Measurements from ENCODE around the gene LIMK2.
"Not testable (repeated sequence)": the region's sequence is repeated elsewhere in the genome, so short reads cannot be mapped to it uniquely, and the experiment has no call there.

Gene LIMK2

GRCh38 chr22:31178859-31179258 lies 33.2 kb upstream of the LIMK2 start:
- in situ Hi-C loops (cut with HindIII; ENCODE audit: low sequenced_read_pairs) = no loop called here

GRCh38 chr22:31179345-31179744 lies 32.8 kb upstream of the LIMK2 start:
- no peak for TF ChIP-seq CTCF (IDR thresholded peaks at IDR 0.05; ENCODE audit: low read depth, low read length)
- no peak overlapping the region for H3K4me3 ChIP-seq (ENCODE audit: low read depth, low read length)
- DNase-seq (ENCODE audit: low read depth, low spot score) = peak; percentile 19
- in situ Hi-C loops (cut with HindIII; ENCODE audit: low sequenced_read_pairs) = no loop called here

More at GRCh38 chr22:31178859-31179258, 33.2 kb upstream of the LIMK2 start:
- DNase-seq (ENCODE audit: low read depth, low spot score) = no peak
- no peak overlapping the region for H3K4me3 ChIP-seq (ENCODE audit: low read depth, low read length)
- TF ChIP-seq CTCF (IDR thresholded peaks at IDR 0.05; ENCODE audit: low read depth, low read length) = no peak

- in situ Hi-C loops (cut with HindIII; ENCODE audit: low sequenced_read_pairs) = no loop called here
- no peak for DNase-seq (ENCODE audit: low read depth, low spot score)
- no peak for TF ChIP-seq CTCF (IDR thresholded peaks at IDR 0.05; ENCODE audit: low read depth, low read length)
- H3K4me3 ChIP-seq (ENCODE audit: low read depth, low read length) = no peak overlapping the region
These were observed 28.1 kb upstream of the LIMK2 start for GRCh38 chr22:31184015-31184414.

GRCh38 chr22:31185056-31185455 lies 27.0 kb upstream of the LIMK2 start:
- TF ChIP-seq CTCF (IDR thresholded peaks at IDR 0.05; ENCODE audit: low read depth, low read length) = no peak
- DNase-seq (ENCODE audit: low read depth, low spot score) = peak; percentile 7
- in situ Hi-C loops (cut with HindIII; ENCODE audit: low sequenced_read_pairs) = no loop called here
- no peak overlapping the region for H3K4me3 ChIP-seq (ENCODE audit: low read depth, low read length)

- in situ Hi-C loops (cut with HindIII; ENCODE audit: low sequenced_read_pairs) = no loop called here
- H3K4me3 ChIP-seq (ENCODE audit: low read depth, low read length) = no peak overlapping the region
- DNase-seq (ENCODE audit: low read depth, low spot score) = no peak
- no peak for TF ChIP-seq CTCF (IDR thresholded peaks at IDR 0.05; ENCODE audit: low read depth, low read length)
These were observed 24.5 kb upstream of the LIMK2 start for GRCh38 chr22:31187627-31188026.

GRCh38 chr22:31192513-31192912 lies 19.6 kb upstream of the LIMK2 start:
- no peak overlapping the region for H3K4me3 ChIP-seq (ENCODE audit: low read depth, low read length)
- DNase-seq (ENCODE audit: low read depth, low spot score) = peak; percentile 13
- no peak for TF ChIP-seq CTCF (IDR thresholded peaks at IDR 0.05; ENCODE audit: low read depth, low read length)
- in situ Hi-C loops (cut with HindIII; ENCODE audit: low sequenced_read_pairs) = no loop called here

- DNase-seq (ENCODE audit: low read depth, low spot score) = no peak
- no peak for TF ChIP-seq CTCF (IDR thresholded peaks at IDR 0.05; ENCODE audit: low read depth, low read length)
- H3K4me3 ChIP-seq (ENCODE audit: low read depth, low read length) = no peak overlapping the region
- in situ Hi-C loops (cut with HindIII; ENCODE audit: low sequenced_read_pairs) = no loop called here
These were observed 19.0 kb upstream of the LIMK2 start for GRCh38 chr22:31193092-31193491.

GRCh38 chr22:31194681-31195080 lies 17.4 kb upstream of the LIMK2 start:
- H3K4me3 ChIP-seq (ENCODE audit: low read depth, low read length); DNase-seq (ENCODE audit: low read depth, low spot score); in situ Hi-C loops (cut with HindIII; ENCODE audit: low sequenced_read_pairs): not testable (repeated sequence)

All from astrocyte of the spinal cord (primary cell).